Endodermal cell (in vitro differentiated cells): ENCODE measurements around the gene TPRKB. TPM values are rescaled to one million over a fixed set of nuclear protein-coding genes. Genes with fewer than 3 reads are reported as not detected.
"Not testable (repeated sequence)": the region's sequence is repeated elsewhere in the genome, so short reads cannot be mapped to it uniquely, and the experiment has no call there.

Experiments used
- DNase-seq: peaks from one replicate; pipeline ENCODE4 v3.0.0-alpha.2; 2017
- H3K27ac ChIP-seq: 2 replicates; pipeline ENCODE4 v1.5.1; 2013; ENCODE audit warnings: mild to moderate bottlenecking, low read depth, low read length, moderate library complexity
- H3K27me3 ChIP-seq: 2 replicates; pipeline ENCODE4 v1.6.1; 2013; ENCODE audit warnings: mild to moderate bottlenecking, low read length, moderate library complexity; ENCODE audit not compliant: insufficient read depth, control insufficient read depth, poor library complexity, severe bottlenecking
- H3K36me3 ChIP-seq: 2 replicates; pipeline ENCODE4 v1.7.0; 2013; ENCODE audit warnings: mild to moderate bottlenecking, low read length, moderate library complexity; ENCODE audit not compliant: control insufficient read depth, insufficient read depth
- H3K4me1 ChIP-seq: one replicate; pipeline ENCODE4 v1.7.0; 2013; ENCODE audit warnings: low read length; ENCODE audit not compliant: control insufficient read depth, insufficient read depth
- H3K4me3 ChIP-seq: 2 replicates; pipeline ENCODE4 v1.5.1; 2013; ENCODE audit warnings: mild to moderate bottlenecking, low read length, moderate library complexity
- H3K9ac ChIP-seq: 2 replicates; pipeline ENCODE4 v1.6.1; 2013; ENCODE audit warnings: mild to moderate bottlenecking, low read length, moderate library complexity; ENCODE audit not compliant: poor library complexity, severe bottlenecking; ENCODE audit errors: extremely low read depth
- H3K9me3 ChIP-seq: 2 replicates; pipeline ENCODE4 v1.6.1; 2013; ENCODE audit warnings: mild to moderate bottlenecking, low read length, moderate library complexity; ENCODE audit not compliant: control insufficient read depth
- H3K27ac Mint-ChIP-seq: 2 replicates; pipeline ENCODE4 v1.8.0; 2020; ENCODE audit warnings: mixed read lengths
- H3K27me3 Mint-ChIP-seq: 2 replicates; pipeline ENCODE4 v1.8.0; 2021; ENCODE audit warnings: mild to moderate bottlenecking, mixed read lengths; ENCODE audit not compliant: insufficient read depth
- H3K36me3 Mint-ChIP-seq: 2 replicates; pipeline ENCODE4 v1.8.0; 2020; ENCODE audit warnings: low read depth, mixed read lengths
- H3K4me1 Mint-ChIP-seq: 2 replicates; pipeline ENCODE4 v1.8.0; 2020; ENCODE audit warnings: mixed read lengths
- H3K4me3 Mint-ChIP-seq: 2 replicates; pipeline ENCODE4 v1.8.0; 2020; ENCODE audit warnings: mild to moderate bottlenecking, moderate library complexity, mixed read lengths
- H3K9me3 Mint-ChIP-seq: 2 replicates; pipeline ENCODE4 v1.8.0; 2020; ENCODE audit warnings: mild to moderate bottlenecking, mixed read lengths
- WGBS, 2 experiments: methylation state at CpG; one replicate each; pipeline versions ENCODE4 v1.1.5 to v1.1.7; 2013; ENCODE audit warnings: missing lambda C conversion rate in 2 of 2, mixed read lengths in 1 of 2; ENCODE audit not compliant: insufficient coverage in 1 of 2, insufficient read length in 1 of 2; 5-methylcytosine and 5-hydroxymethylcytosine counted together
- total RNA-seq, 2 donors: library from RNA; stranded (reverse); fragmentation: NEBNext Ultra II Directional in 1 of 2; extraction: Animal tissue kit (Norgen Biotek cat#: 25700) in 1 of 2; gene quantifications; 2 replicates in 1 of 2; 3 replicates in 1 of 2; pipeline ENCODE4 v1.2.1, GENCODE V29; 2021
- TF ChIP-seq, protein P1 (sequence below): fragments of 200-600 bp; sonication (generic); conservative IDR thresholded peaks from 2 replicates; pipeline ENCODE4 v1.5.0; 2021; ENCODE audit warnings: antibody characterized with exemption, mild to moderate bottlenecking

TPRKB gene
- total RNA-seq, 2 donors from 2014 or later = 37.9 to 42.7 TPM

DNA sequence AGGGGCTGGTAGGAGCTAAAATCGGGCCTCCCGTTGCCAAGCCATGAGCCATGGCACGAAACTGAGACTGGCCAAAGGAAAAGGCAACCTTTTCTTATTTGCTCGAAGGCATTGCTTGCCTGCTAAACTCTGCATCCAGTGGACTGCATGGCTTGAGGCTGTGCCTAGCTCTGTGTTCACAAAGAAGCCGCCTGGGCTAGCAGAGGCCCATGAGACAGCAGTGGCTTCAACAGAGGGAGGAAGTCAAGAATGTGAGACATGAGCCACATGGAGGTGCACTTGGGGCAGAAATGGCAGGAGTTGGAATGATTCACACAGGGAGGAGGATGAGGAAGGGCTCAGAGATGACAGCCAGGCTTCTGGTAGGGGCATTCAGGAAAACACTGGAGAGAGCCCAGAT is 33.5 kb downstream of the TPRKB start:
- Mint-ChIP-seq H3K4me3 (no peak overlapping the region), H3K27me3 (peaks cover 88% of the 10 kb centered on the region), H3K9me3 (peaks cover 15% of the 10 kb centered on the region), H3K4me1 (peaks cover 11% of the 10 kb centered on the region), H3K36me3 (no peaks in the 10 kb centered on the region), H3K27ac (no peak overlapping the region)
- Histone ChIP-seq H3K27me3 (peaks cover 64% of the 10 kb centered on the region), H3K9ac (no peak overlapping the region), H3K36me3 (no peaks in the 10 kb centered on the region), H3K27ac (no peak overlapping the region), H3K4me3 (no peak overlapping the region), H3K9me3 (no peaks in the 10 kb centered on the region), H3K4me1 (no peaks in the 10 kb centered on the region)
- WGBS, 2 experiments = 87 to 100% methylated on average over 2 to 5 of the region's 5 CpGs
- no peak for DNase-seq
- TF ChIP-seq, protein P1, sequence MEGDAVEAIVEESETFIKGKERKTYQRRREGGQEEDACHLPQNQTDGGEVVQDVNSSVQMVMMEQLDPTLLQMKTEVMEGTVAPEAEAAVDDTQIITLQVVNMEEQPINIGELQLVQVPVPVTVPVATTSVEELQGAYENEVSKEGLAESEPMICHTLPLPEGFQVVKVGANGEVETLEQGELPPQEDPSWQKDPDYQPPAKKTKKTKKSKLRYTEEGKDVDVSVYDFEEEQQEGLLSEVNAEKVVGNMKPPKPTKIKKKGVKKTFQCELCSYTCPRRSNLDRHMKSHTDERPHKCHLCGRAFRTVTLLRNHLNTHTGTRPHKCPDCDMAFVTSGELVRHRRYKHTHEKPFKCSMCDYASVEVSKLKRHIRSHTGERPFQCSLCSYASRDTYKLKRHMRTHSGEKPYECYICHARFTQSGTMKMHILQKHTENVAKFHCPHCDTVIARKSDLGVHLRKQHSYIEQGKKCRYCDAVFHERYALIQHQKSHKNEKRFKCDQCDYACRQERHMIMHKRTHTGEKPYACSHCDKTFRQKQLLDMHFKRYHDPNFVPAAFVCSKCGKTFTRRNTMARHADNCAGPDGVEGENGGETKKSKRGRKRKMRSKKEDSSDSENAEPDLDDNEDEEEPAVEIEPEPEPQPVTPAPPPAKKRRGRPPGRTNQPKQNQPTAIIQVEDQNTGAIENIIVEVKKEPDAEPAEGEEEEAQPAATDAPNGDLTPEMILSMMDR = no peak

DNA sequence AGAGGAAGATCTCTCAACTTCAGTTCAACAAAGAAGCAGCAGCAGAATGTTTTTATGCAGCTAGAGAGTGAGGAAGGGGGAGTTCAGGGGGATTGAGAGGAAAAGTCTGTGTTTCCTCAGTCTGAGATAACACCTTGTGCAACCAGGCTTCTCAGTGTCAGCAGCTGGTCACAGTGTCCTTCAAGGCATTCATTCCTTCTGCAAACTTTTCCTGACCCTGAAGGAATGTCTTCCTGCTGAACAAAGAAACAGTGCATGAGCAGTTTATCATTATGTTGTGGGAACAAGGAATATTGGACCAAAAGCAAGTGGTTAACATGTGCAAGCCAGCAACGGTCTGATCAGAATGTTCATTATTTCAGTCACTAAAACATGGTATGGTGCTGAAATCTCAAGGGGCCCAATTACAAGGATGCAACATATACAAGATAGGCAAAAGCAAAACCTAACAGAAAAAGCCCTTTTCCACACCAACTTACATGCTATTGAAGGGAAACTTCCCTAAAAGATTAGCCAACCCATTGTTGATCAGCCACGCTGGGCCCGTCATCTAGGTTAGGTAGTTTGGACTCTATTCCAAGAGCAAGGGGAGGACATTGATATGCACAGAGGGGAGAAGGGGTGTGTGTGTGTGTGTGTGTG is 34.2 kb downstream of the TPRKB start:
- not testable (repeated sequence) for H3K36me3 ChIP-seq, H3K36me3 Mint-ChIP-seq, H3K27ac ChIP-seq, DNase-seq, H3K27ac Mint-ChIP-seq, H3K9me3 ChIP-seq, H3K4me3 ChIP-seq, H3K9ac ChIP-seq, H3K4me3 Mint-ChIP-seq, H3K4me1 ChIP-seq
- 94% methylated on average over 3 of the region's 3 CpGs; no CpG with 5 or more reads in 1 of the 2 experiments for WGBS, 2 experiments
- Mint-ChIP-seq H3K9me3 (peaks cover 22% of the 10 kb centered on the region), H3K27me3 (peaks cover 86% of the 10 kb centered on the region), H3K4me1 (peaks cover 11% of the 10 kb centered on the region)
- H3K27me3 ChIP-seq = peaks cover 59% of the 10 kb centered on the region

DNA sequence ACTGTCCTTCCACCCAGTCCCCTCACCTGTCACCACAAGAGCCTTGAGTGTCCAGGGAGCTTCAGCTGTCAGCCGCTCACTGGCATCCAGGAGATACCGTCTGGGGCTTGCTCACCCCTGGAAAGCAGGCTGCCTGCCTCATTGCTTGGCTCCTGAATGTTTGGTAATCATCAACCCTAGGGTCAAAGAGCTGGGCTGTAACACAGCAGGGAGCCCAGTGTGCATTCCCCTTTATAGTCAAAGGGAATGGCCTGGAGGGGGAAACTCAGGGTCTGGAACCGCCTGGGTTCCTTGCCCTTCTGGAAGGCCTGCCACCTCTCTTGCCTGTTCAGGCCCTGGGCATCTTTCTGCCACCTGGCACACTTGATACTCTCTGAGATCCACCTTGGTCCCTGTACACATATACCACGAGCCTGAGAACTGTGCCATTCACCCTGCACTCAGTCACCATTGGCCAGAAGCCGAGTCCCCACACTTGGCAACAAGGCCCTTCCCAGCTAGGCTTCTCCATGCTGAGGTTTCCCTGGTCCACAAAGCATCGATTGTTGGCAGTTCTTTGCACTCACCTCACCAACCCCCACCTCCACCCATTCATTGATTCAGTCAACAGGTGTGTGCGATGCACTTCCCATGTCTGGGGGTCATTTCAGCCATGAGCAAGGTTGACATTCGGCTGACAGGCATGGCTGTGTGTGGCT is 35.0 kb downstream of the TPRKB start:
- H3K9me3 Mint-ChIP-seq = peaks cover 31% of the 10 kb centered on the region
- peaks cover 59% of the 10 kb centered on the region for H3K27me3 ChIP-seq
- H3K4me1 Mint-ChIP-seq = peaks cover 6% of the 10 kb centered on the region
- no peak overlapping the region for H3K9ac ChIP-seq
- H3K27ac ChIP-seq = no peak overlapping the region
- no peaks in the 10 kb centered on the region for H3K4me1 ChIP-seq
- H3K36me3 Mint-ChIP-seq = no peaks in the 10 kb centered on the region
- H3K9me3 ChIP-seq = peaks cover 12% of the 10 kb centered on the region
- TF ChIP-seq, protein P1 = no peak
- H3K36me3 ChIP-seq = no peaks in the 10 kb centered on the region
- 77 to 88% methylated on average over 3 to 8 of the region's 8 CpGs for WGBS, 2 experiments
- no peak overlapping the region for H3K4me3 Mint-ChIP-seq
- H3K4me3 ChIP-seq = no peak overlapping the region
- no peak overlapping the region for H3K27ac Mint-ChIP-seq
- peaks cover 85% of the 10 kb centered on the region for H3K27me3 Mint-ChIP-seq
- DNase-seq = no peak

DNA sequence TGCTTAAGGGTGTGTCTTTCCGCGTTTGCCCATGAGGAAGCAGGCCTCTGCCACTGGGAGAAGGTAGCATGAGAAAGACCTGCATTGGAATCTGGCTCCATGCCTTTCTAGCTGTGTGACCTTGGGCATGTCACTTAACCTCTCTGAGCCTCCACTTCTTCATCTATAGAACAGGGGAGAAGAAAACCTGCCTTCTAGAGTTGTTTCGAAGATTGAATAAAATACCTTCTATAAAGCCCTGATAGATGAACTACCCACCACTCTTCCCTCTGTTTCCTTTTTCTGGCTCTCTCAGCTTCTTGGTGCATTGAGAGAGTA is 35.7 kb downstream of the TPRKB start:
- Histone ChIP-seq H3K27me3 (peaks cover 58% of the 10 kb centered on the region), H3K9me3 (peaks cover 12% of the 10 kb centered on the region)
- not testable (repeated sequence) for H3K4me1 ChIP-seq, H3K4me3 ChIP-seq, H3K36me3 Mint-ChIP-seq, H3K4me3 Mint-ChIP-seq, H3K27ac ChIP-seq, DNase-seq, H3K9ac ChIP-seq, H3K27ac Mint-ChIP-seq, H3K36me3 ChIP-seq, H3K4me1 Mint-ChIP-seq
- WGBS, 2 experiments = 100% methylated on average over 1 of the region's 3 CpGs
- H3K9me3 Mint-ChIP-seq = peaks cover 32% of the 10 kb centered on the region
- H3K27me3 Mint-ChIP-seq = peaks cover 81% of the 10 kb centered on the region
